Activated naive CD8-positive, alpha-beta T cell treated with anti-CD3 and anti-CD28 coated beads, Interleukin-2, amount 10 ng/mL, durations not matched to agents 7 days and 5 days (primary cell): ENCODE measurements around the gene PLPP3. TPM values are rescaled to one million over a fixed set of nuclear protein-coding genes. Genes with fewer than 3 reads are reported as not detected.

Experiments
- ATAC-seq: fragments of 150-1000 bp; cut with Tn5 transposase; one replicate; pipeline ENCODE4 v1.10.0; 2021; ENCODE audit warnings: low read depth, moderate library complexity
- POLR2A ChIA-PET: fragments of 350-600 bp; sonication (Branson Sonifier 250); formaldehyde crosslinking; loops from one replicate; lab custom pipeline; 2021; ENCODE audit warnings: antibody characterized with exemption; lab: Charles Lee
- DNase-seq: peaks from one replicate; pipeline ENCODE4 v3.0.0; 2021
- H3K27ac Mint-ChIP-seq: one replicate; pipeline ENCODE4 v1.8.0; 2022; ENCODE audit warnings: mild to moderate bottlenecking, mixed read lengths
- H3K27me3 Mint-ChIP-seq: one replicate; pipeline ENCODE4 v1.8.0; 2022; ENCODE audit warnings: mild to moderate bottlenecking, moderate library complexity, mixed read lengths
- H3K36me3 Mint-ChIP-seq: one replicate; pipeline ENCODE4 v1.8.0; 2021; ENCODE audit warnings: mild to moderate bottlenecking, mixed read lengths
- H3K4me1 Mint-ChIP-seq: one replicate; pipeline ENCODE4 v1.8.0; 2021; ENCODE audit warnings: mixed read lengths
- H3K4me3 Mint-ChIP-seq: one replicate; pipeline ENCODE4 v1.8.0; 2022; ENCODE audit warnings: mild to moderate bottlenecking, moderate library complexity, mixed read lengths
- H3K9me3 Mint-ChIP-seq: one replicate; pipeline ENCODE4 v1.8.0; 2021; ENCODE audit warnings: mixed read lengths
- total RNA-seq, 2 experiments: library from RNA; stranded (reverse); gene quantifications; one replicate each; pipeline ENCODE4 v1.2.3, GENCODE V29; 2021

PLPP3 gene
- total RNA-seq, 2 experiments from 2014 or later = 0.48 to 0.50 TPM

DNA sequence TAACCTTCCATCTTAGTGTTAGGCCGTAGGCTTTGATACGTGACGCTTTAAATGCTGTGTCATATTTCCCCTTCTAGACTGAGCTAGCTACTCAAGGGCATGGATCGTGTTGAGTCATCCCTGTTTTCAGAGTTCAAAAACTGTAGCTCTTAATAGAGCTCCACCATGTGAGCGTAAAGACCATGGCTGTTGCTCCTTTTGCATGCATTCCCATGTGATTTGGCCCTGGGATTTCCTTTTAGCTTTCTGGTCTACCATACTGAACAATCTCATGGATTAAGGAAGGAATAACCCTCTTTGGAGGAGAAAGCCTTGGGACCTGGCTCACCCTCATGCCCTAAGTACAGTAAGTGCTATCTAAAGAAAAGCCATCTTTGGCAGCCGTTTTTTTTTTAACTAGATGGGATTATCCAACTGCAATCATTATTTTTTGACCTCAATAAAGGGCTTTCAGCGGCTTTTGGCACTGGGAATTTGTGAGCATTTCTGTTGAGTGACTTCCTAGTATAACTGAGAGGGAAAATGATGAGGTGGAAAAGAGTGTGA lies 76.6 kb downstream of the PLPP3 start:
- Mint-ChIP-seq H3K4me1 (no peaks in the 10 kb centered on the region), H3K4me3 (no peak overlapping the region), H3K27me3 (no peaks in the 10 kb centered on the region), H3K9me3 (peaks cover 3% of the 10 kb centered on the region), H3K36me3 (no peaks in the 10 kb centered on the region), H3K27ac (no peak overlapping the region)
- POLR2A ChIA-PET = no interaction called here
- ATAC-seq (no peak), DNase-seq (no peak)

DNA sequence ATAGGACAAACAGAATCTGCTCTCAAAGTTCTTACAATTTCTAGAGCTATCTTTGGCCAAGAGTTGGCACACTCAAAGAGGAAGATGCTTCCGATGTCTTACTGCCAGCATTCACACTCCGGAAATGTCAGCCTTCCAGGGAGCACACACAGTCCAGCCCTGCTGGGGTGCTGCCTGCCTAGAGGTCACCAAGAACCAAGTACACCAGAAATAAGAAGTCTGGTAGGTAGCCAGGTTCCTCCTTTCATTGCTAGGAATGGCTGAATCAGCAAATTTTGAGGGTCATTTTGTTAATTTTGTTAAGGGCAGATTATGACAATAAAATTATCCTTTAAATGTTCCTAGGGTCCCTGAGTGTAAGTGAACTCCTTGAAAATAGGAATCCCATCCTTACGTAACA lies 77.5 kb downstream of the PLPP3 start:
- Mint-ChIP-seq H3K36me3 (no peaks in the 10 kb centered on the region), H3K27ac (no peak overlapping the region)

GRCh38 chr1:56501426-56501825 lies 77.9 kb downstream of the PLPP3 start:
- H3K27me3 Mint-ChIP-seq = no peaks in the 10 kb centered on the region
- no peak overlapping the region for H3K27ac Mint-ChIP-seq
- H3K4me1 Mint-ChIP-seq = no peaks in the 10 kb centered on the region
- H3K36me3 Mint-ChIP-seq = no peaks in the 10 kb centered on the region
- H3K9me3 Mint-ChIP-seq = peaks cover 3% of the 10 kb centered on the region
- POLR2A ChIA-PET = no interaction called here
- H3K4me3 Mint-ChIP-seq = no peak overlapping the region
- ATAC-seq = no peak
- no peak for DNase-seq

More for the DNA sequence above, 77.5 kb downstream of the PLPP3 start:
- Mint-ChIP-seq H3K9me3 (peaks cover 3% of the 10 kb centered on the region), H3K4me3 (no peak overlapping the region), H3K4me1 (no peaks in the 10 kb centered on the region), H3K27me3 (no peaks in the 10 kb centered on the region)
- no peak for ATAC-seq
- POLR2A ChIA-PET = no interaction called here
- no peak for DNase-seq

DNA sequence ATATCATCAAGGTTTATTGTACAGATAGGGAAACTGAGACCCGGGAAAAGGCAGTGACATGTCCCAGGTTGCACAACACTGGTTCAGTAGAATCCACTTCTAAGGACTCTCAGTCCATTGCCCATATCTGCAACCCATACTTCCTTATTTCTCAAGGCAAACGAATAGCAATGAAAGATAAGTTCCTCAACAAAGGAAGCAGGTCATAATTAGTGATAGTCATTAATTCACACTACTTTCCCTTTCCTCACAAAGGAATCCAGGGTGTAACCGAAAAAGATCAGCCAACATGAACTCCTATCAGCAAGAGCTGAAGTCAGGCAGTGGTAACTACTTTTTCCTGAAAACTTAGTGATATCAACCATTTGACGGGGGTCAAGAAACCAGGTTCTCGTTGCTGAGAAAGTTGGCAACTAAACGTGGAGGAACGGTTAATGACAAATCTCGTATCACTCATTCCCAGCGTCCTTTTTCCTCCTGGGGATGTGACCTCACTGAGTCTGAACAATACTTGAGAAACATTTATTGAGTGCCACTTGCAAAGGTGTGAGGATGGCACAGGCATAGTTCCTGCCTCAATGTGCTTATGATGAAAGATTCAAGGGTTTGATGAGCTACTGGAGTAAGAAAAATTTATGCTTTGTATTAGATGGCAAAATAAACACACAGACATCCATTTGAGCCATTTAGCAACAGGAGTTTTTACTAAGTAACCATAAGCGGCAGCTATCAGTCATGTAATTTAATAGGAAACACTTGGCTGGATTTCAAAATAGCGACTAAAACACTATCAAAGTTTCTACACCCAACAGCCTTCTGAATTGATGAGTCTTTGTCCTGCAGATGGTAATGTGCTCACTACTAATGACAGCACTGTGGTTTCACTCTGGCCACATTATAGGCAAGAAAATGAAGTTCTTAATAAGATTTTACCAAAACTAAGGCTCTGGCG lies 82.3 kb downstream of the PLPP3 start:
- H3K27me3 Mint-ChIP-seq = no peaks in the 10 kb centered on the region
- DNase-seq = no peak
- H3K4me3 Mint-ChIP-seq = no peak overlapping the region
- no peak for ATAC-seq
- no peaks in the 10 kb centered on the region for H3K36me3 Mint-ChIP-seq
- H3K9me3 Mint-ChIP-seq = peaks cover 1% of the 10 kb centered on the region
- POLR2A ChIA-PET = no interaction called here
- no peak overlapping the region for H3K27ac Mint-ChIP-seq
- H3K4me1 Mint-ChIP-seq = no peaks in the 10 kb centered on the region

GRCh38 chr1:56496158-56496557 lies 83.2 kb downstream of the PLPP3 start:
- H3K4me3 Mint-ChIP-seq = no peak overlapping the region

GRCh38 chr1:56495538-56495937 lies 83.8 kb downstream of the PLPP3 start:
- Mint-ChIP-seq H3K36me3 (no peaks in the 10 kb centered on the region), H3K4me1 (no peaks in the 10 kb centered on the region), H3K27ac (no peak overlapping the region), H3K27me3 (peaks cover 2% of the 10 kb centered on the region), H3K9me3 (peaks cover 1% of the 10 kb centered on the region), H3K4me3 (no peak overlapping the region)
- no peak for ATAC-seq
- no peak for DNase-seq
- POLR2A ChIA-PET = no interaction called here

More at GRCh38 chr1:56496158-56496557, 83.2 kb downstream of the PLPP3 start:
- H3K4me1 Mint-ChIP-seq = no peaks in the 10 kb centered on the region
- no peak overlapping the region for H3K27ac Mint-ChIP-seq
- POLR2A ChIA-PET = no interaction called here
- no peaks in the 10 kb centered on the region for H3K27me3 Mint-ChIP-seq
- H3K9me3 Mint-ChIP-seq = peaks cover 1% of the 10 kb centered on the region
- DNase-seq = no peak
- no peaks in the 10 kb centered on the region for H3K36me3 Mint-ChIP-seq
- ATAC-seq = no peak

- H3K4me1 Mint-ChIP-seq = no peaks in the 10 kb centered on the region
- H3K36me3 Mint-ChIP-seq = no peaks in the 10 kb centered on the region
- ATAC-seq (no peak), DNase-seq (no peak)
- no peak overlapping the region for H3K27ac Mint-ChIP-seq
- POLR2A ChIA-PET = no interaction called here
- peaks cover 1% of the 10 kb centered on the region for H3K9me3 Mint-ChIP-seq
- H3K4me3 Mint-ChIP-seq = no peak overlapping the region
- peaks cover 2% of the 10 kb centered on the region for H3K27me3 Mint-ChIP-seq
These were observed 85.1 kb downstream of the PLPP3 start for GRCh38 chr1:56494306-56494705.

DNA sequence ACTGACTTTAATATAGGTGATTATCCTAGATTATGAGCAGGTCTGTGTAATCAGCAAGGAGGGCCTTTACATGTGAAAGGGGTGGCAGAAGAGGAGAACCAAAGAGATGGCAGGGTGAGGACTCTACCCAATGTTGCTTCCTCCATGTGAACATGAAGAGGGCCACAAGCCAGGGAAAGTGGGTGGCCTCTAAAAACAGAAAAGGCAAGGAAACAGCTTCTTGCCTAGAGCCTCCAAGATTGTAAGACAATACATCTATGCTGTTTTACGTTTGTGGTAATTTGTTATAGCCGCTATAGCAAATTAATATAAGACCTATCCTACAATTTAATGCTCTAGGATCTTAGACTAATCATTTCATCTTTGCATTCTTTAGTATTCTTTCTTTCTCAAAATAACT lies 85.5 kb downstream of the PLPP3 start:
- no peak for DNase-seq
- Mint-ChIP-seq H3K36me3 (no peaks in the 10 kb centered on the region), H3K27me3 (peaks cover 2% of the 10 kb centered on the region), H3K4me3 (no peak overlapping the region), H3K9me3 (no peaks in the 10 kb centered on the region), H3K4me1 (no peaks in the 10 kb centered on the region), H3K27ac (no peak overlapping the region)
- ATAC-seq = no peak
- POLR2A ChIA-PET = no interaction called here

DNA sequence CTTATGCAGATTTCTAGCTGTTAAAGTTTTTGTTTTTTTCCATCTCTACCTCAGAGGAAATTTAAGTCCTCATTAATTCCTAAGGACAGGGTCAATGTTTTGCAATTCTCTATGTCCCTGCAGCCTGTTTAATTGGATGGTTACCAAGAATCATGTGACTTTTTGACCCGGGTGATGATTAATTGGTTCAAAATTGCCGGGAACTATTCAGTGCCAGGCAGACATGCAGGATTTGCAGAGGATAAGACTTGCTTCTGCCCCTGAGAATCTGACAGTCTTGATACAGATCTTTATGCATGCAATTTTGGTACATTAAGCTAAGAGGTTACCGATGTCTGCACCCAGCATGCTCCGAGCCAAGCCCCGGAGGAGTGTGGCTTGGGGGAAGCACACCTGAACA lies 87.9 kb downstream of the PLPP3 start:
- Mint-ChIP-seq H3K4me1 (no peaks in the 10 kb centered on the region), H3K27ac (no peak overlapping the region), H3K36me3 (no peaks in the 10 kb centered on the region), H3K27me3 (peaks cover 2% of the 10 kb centered on the region), H3K9me3 (no peaks in the 10 kb centered on the region), H3K4me3 (no peak overlapping the region)
- POLR2A ChIA-PET = no interaction called here
- ATAC-seq (no peak), DNase-seq (no peak)

DNA sequence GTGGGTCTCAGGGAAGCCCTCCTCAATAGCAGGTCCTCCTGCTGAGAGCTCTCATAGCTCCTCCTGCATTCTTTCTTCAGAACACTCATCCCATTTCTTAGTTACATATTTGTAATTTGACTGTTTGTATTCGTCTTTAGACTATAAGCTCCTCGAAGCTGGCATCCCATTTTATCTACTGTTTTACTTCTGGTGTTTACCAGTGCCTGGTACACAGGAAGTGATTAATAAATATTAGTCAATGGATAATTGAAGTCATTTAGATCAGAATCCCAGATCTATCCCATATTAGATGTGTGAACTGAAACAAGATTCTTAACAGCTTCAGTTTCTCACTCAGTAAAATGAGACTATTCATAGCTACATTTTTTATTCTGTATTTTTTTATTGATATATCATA lies 88.7 kb downstream of the PLPP3 start:
- H3K4me3 Mint-ChIP-seq = no peak overlapping the region
- DNase-seq (no peak), ATAC-seq (no peak)
- H3K27me3 Mint-ChIP-seq = peaks cover 4% of the 10 kb centered on the region
- POLR2A ChIA-PET = no interaction called here
- H3K27ac Mint-ChIP-seq = no peak overlapping the region
- no peaks in the 10 kb centered on the region for H3K36me3 Mint-ChIP-seq
- no peaks in the 10 kb centered on the region for H3K4me1 Mint-ChIP-seq
- H3K9me3 Mint-ChIP-seq = no peaks in the 10 kb centered on the region

- POLR2A ChIA-PET = no interaction called here
These were observed 89.7 kb downstream of the PLPP3 start for GRCh38 chr1:56489695-56490094.

DNA sequence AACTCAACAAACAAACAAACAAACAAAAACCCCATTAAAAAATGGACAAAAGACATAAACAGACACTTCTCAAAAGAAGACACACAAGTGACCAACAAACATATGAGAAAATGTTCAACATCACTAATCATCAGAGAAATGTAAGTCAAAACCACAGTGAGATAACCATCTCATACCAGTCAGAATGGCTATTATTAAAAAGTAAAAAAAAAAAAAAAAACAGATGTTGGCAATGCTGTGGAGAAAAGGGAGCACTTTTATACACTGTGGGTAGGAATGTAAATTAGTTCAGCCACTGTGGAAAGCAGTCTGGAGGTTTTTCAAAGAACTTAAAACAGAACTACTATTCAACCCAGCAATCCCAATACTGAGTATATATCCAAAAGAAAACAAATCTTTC lies 94.7 kb downstream of the PLPP3 start:
- Mint-ChIP-seq H3K36me3 (no peaks in the 10 kb centered on the region), H3K4me3 (no peak overlapping the region), H3K27me3 (peaks cover 2% of the 10 kb centered on the region), H3K9me3 (no peaks in the 10 kb centered on the region), H3K4me1 (no peaks in the 10 kb centered on the region), H3K27ac (no peak overlapping the region)
- ATAC-seq (no peak), DNase-seq (no peak)
- POLR2A ChIA-PET = no interaction called here

More at GRCh38 chr1:56489695-56490094, 89.7 kb downstream of the PLPP3 start:
- DNase-seq (no peak), ATAC-seq (no peak)
- Mint-ChIP-seq H3K27me3 (peaks cover 4% of the 10 kb centered on the region), H3K36me3 (no peaks in the 10 kb centered on the region), H3K9me3 (no peaks in the 10 kb centered on the region), H3K4me1 (no peaks in the 10 kb centered on the region), H3K4me3 (no peak overlapping the region), H3K27ac (no peak overlapping the region)

DNA sequence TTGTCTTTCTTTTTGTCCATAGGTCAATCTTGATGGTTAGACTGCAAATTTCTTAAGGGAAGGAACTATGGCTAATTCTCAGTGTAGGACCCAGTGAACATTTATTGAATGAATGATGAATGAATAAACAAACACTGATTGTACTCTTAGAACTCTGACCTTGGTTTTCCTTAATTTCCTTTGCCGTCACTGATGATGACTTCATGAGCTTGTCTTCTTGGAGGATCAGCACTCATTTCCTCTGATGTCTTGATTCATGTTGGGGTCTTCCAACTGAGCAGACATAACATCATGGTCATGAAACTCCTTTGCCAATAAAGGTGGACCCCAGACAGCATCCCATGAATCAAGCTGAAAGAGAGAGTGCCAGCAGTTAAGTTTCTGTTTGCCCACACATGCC lies 96.3 kb downstream of the PLPP3 start:
- Mint-ChIP-seq H3K9me3 (no peaks in the 10 kb centered on the region), H3K27me3 (peaks cover 13% of the 10 kb centered on the region), H3K4me3 (no peak overlapping the region), H3K27ac (no peak overlapping the region), H3K4me1 (no peaks in the 10 kb centered on the region), H3K36me3 (no peaks in the 10 kb centered on the region)
- POLR2A ChIA-PET = no interaction called here
- ATAC-seq (no peak), DNase-seq (no peak)

- no peak overlapping the region for H3K4me3 Mint-ChIP-seq
- ATAC-seq = no peak
- POLR2A ChIA-PET = no interaction called here
These were observed 96.9 kb downstream of the PLPP3 start for GRCh38 chr1:56482486-56482885.

More at GRCh38 chr1:56482486-56482885, 96.9 kb downstream of the PLPP3 start:
- no peak for DNase-seq
- Mint-ChIP-seq H3K9me3 (no peaks in the 10 kb centered on the region), H3K36me3 (no peaks in the 10 kb centered on the region), H3K27ac (no peak overlapping the region), H3K4me1 (no peaks in the 10 kb centered on the region), H3K27me3 (peaks cover 15% of the 10 kb centered on the region)
